HG02798 (cell line): ENCODE data around the gene DGKG.

Experiments
- ATAC-seq: cut with Tn5 transposase; IDR thresholded peaks from one replicate; pipeline ENCODE4 v1.9.1; 2021; ENCODE audit warnings: mild to moderate bottlenecking; ENCODE audit not compliant: unreplicated experiment, poor library complexity

Gene DGKG

DNA sequence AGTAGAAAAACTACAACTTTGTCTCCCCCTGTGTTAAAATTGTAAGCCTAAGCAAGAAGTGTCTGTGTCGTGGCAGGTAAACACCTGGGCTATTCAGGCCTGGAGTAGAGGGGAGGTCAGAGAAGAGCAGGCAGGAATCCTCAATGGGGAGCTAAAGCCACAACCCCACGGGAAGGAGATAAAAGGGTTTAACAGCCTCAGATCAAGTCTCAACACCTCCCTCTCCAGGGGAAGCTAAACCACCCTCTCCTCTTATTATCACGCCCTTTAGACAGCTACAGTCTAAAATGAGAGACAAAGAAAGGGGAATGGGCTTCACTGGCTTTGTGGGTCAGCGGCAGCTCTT is 264.7 kb downstream of the DGKG start:
- no peak for ATAC-seq
